Measurements from ENCODE around the gene PPP1R36.

Gene PPP1R36

DNA sequence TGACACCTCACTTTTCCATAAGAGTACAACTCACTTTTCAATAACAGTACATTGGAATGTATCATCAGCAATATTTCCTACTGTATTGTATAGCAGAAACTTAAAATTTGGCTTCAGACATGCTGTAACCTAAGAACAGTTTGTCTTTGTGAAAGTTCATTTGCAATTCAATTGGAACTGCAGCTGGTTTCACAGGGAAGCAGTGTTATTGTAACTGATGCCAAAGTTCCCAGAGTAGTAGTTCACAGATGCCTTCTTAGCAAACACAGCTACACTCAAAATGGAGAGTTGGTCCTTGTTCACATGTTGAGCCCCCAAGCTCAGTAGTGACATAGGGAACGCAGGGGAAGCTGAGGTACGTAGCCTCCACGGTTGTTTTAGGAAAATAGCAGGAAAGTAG is 23.3 kb downstream of the PPP1R36 start:
- Histone ChIP-seq H3K27ac (no peak overlapping the region), H3K4me3 (ENCODE audit: low read depth, low read length) (no peak overlapping the region), H3K9ac (no peak overlapping the region)

DNA sequence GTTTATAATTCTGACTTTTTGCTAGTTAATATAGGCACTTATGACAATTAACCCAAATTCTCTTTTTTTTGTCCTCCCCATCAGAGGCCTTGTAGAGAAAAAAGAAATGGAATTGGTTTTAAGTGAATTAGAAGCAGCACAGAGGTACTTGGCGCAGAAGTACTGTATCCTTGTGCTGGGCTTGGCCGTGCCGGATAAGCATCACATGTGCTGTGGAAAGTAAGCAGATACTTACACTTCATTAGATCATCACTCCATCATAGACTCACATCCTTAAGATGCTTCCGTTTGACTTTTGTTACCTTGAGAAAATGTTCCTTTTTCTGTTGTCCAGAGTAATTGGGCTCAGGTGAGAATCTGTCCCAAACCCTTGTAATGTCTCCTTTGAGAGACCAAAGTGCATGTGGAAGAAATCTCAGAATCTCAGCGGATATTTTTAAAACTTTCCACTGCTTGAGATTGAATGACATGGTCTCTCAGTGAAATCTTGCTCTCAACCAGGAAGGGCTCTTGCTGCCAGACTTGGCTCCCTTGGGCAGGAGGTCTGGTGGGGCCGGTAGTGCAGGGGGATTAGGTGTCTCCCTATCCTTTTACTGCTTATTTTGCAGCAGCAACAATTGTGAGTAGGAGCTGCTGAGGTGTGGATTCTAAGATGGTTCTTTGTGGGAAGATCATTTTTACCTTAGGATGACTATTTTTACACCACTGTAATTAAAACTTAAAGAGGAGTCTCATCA is 24.8 kb downstream of the PPP1R36 start:
- Histone ChIP-seq H3K27ac (no peak overlapping the region), H3K4me1 (no peaks in the 10 kb centered on the region), H3K79me2 (no peaks in the 10 kb centered on the region), H3K4me3 (ENCODE audit: low read depth, low read length) (no peak overlapping the region), H3K9me3 (ENCODE audit: control insufficient read depth, low read length) (no peaks in the 10 kb centered on the region), H3K27me3 (ENCODE audit: control insufficient read depth, insufficient read depth, low read length) (no peaks in the 10 kb centered on the region), H3K9ac (no peak overlapping the region), H3K36me3 (ENCODE audit: control insufficient read depth, insufficient read depth, low read length) (no peaks in the 10 kb centered on the region), H3K4me2 (ENCODE audit: low read length) (no peak overlapping the region), H2AFZ (no peak overlapping the region)
- TF ChIP-seq, protein P1, sequence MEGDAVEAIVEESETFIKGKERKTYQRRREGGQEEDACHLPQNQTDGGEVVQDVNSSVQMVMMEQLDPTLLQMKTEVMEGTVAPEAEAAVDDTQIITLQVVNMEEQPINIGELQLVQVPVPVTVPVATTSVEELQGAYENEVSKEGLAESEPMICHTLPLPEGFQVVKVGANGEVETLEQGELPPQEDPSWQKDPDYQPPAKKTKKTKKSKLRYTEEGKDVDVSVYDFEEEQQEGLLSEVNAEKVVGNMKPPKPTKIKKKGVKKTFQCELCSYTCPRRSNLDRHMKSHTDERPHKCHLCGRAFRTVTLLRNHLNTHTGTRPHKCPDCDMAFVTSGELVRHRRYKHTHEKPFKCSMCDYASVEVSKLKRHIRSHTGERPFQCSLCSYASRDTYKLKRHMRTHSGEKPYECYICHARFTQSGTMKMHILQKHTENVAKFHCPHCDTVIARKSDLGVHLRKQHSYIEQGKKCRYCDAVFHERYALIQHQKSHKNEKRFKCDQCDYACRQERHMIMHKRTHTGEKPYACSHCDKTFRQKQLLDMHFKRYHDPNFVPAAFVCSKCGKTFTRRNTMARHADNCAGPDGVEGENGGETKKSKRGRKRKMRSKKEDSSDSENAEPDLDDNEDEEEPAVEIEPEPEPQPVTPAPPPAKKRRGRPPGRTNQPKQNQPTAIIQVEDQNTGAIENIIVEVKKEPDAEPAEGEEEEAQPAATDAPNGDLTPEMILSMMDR (IDR thresholded peaks at IDR 0.05): no peak

More for the DNA sequence above, 23.3 kb downstream of the PPP1R36 start:
- no peaks in the 10 kb centered on the region for H3K79me2 ChIP-seq
- H3K4me2 ChIP-seq (ENCODE audit: low read length): no peak overlapping the region
- peaks cover 4% of the 10 kb centered on the region for H3K4me1 ChIP-seq
- no peaks in the 10 kb centered on the region for H3K9me3 ChIP-seq (ENCODE audit: control insufficient read depth, low read length)
- no peaks in the 10 kb centered on the region for H3K36me3 ChIP-seq (ENCODE audit: control insufficient read depth, insufficient read depth, low read length)
- no peaks in the 10 kb centered on the region for H3K27me3 ChIP-seq (ENCODE audit: control insufficient read depth, insufficient read depth, low read length)
- no peak overlapping the region for H2AFZ ChIP-seq
- TF ChIP-seq, protein P1 (IDR thresholded peaks at IDR 0.05): no peak

DNA sequence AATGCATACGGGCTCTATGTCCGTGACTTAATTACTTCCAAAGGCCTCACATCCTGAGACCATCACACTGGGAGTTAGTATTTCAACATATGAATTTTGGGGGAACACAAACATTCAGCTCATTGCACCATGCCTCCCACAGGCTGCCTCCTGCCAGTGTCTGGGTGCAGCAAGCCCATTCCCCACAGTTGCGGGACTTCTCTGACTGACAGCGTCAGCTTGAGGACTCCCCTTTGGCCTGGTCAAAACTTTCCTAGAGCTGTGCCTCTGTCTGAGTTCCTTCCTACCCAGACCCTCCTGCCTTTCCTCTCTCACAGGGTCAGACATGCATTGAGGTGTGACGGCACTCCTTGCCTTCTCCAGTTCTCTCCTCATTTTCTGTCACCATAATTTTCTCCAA is 27.4 kb downstream of the PPP1R36 start:
- no peaks in the 10 kb centered on the region for H3K36me3 ChIP-seq (ENCODE audit: control insufficient read depth, insufficient read depth, low read length)
- H3K4me2 ChIP-seq (ENCODE audit: low read length): no peak overlapping the region
- no peak overlapping the region for H3K4me3 ChIP-seq (ENCODE audit: low read depth, low read length)
- no peak overlapping the region for H2AFZ ChIP-seq
- no peaks in the 10 kb centered on the region for H3K4me1 ChIP-seq
- no peak overlapping the region for H3K9ac ChIP-seq
- TF ChIP-seq, protein P1 (IDR thresholded peaks at IDR 0.05): no peak
- no peak overlapping the region for H3K27ac ChIP-seq
- no peaks in the 10 kb centered on the region for H3K79me2 ChIP-seq
- no peaks in the 10 kb centered on the region for H3K9me3 ChIP-seq (ENCODE audit: control insufficient read depth, low read length)
- H3K27me3 ChIP-seq (ENCODE audit: control insufficient read depth, insufficient read depth, low read length): no peaks in the 10 kb centered on the region

DNA sequence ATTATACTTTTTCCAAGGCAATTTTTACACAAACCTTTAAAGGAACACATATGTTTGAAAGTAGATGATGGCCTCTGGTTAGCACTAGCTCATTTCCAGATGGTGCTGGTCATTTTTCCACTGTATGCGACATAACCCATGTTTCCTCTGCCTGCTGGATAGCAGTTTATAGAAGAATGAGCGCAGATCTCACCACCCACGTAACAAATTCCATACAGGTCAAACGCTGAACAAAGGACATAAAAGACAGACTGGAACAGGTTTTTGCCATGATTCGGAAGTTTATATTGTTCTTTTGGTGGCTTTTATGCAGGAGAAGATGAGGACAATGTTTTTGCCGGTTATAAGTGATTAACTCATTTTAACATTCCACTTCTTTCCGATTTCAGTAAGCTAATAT is 30.7 kb downstream of the PPP1R36 start:
- H3K27ac ChIP-seq: no peak overlapping the region
- H3K9me3 ChIP-seq (ENCODE audit: control insufficient read depth, low read length): no peaks in the 10 kb centered on the region

More for the DNA sequence above, 30.7 kb downstream of the PPP1R36 start:
- no peak overlapping the region for H3K9ac ChIP-seq
- H3K36me3 ChIP-seq (ENCODE audit: control insufficient read depth, insufficient read depth, low read length): no peaks in the 10 kb centered on the region
- no peaks in the 10 kb centered on the region for H3K79me2 ChIP-seq
- no peaks in the 10 kb centered on the region for H3K27me3 ChIP-seq (ENCODE audit: control insufficient read depth, insufficient read depth, low read length)
- no peak overlapping the region for H3K4me3 ChIP-seq (ENCODE audit: low read depth, low read length)
- peaks cover 12% of the 10 kb centered on the region for H3K4me1 ChIP-seq
- TF ChIP-seq, protein P1 (IDR thresholded peaks at IDR 0.05): no peak
- no peak overlapping the region for H2AFZ ChIP-seq
- no peak overlapping the region for H3K4me2 ChIP-seq (ENCODE audit: low read length)

Measured in parathyroid adenoma (tissue), 2 donors.